SH-SY5Y (cell line): Measurements from ENCODE around the gene ICA1L.

Experiments used
- GATA2 ChIP-seq: IDR thresholded peaks from 2 replicates; pipeline ENCODE4 v1.6.1; 2011; ENCODE audit warnings: mild to moderate bottlenecking, low read depth, low read length
- GATA3 ChIP-seq: IDR thresholded peaks from 2 replicates; pipeline ENCODE4 v1.6.1; 2011; ENCODE audit warnings: low read depth, mild to moderate bottlenecking, low read length, moderate library complexity

DNA sequence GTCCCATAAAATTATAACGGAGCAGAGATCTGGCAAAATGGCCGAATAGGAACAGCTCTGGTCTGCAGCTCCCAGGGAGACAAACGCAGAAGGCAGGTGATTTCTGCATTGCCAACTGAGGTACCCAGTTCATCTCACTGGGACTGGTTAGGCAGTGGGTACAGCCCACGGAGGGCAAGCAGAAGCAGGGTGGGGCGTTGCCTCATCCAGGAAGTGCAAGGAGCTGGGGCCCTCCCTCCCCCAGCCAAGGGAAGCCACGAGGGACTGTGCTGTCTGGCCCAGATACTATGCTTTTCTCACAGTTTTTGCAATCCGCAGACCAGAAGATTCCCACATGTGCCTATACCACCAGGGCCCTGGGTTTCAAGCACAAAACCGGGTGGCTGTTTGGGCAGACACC lies 22.8 kb downstream of the ICA1L start:
- TF ChIP-seq GATA2 (no peak), GATA3 (no peak)
